Measurements from ENCODE around the gene PRORP. TPM values are rescaled to one million over a fixed set of nuclear protein-coding genes. Genes with fewer than 3 reads are reported as not detected.

PRORP gene
- total and polyA plus RNA-seq, 2 of the 13 experiments (the other 11 are each of a cell fraction or from before 2014, with no cell fraction given) = 48.9 to 88.7 TPM

GRCh38 chr14:35122696-35123387 lies 490 bp downstream of the PRORP start (continued):
- TF ChIP-seq FOXO4 (CRISPR knock-in tag; conservative IDR thresholded peaks at IDR 0.05) (no peak), ZNF691 (CRISPR knock-in tag; IDR thresholded peaks at IDR 0.05; ENCODE audit: borderline replicate concordance, low read depth) (peak; percentile 97; the same call in 1 of the 2 replicates), DNMT3B (CRISPR knock-in tag; conservative IDR thresholded peaks at IDR 0.05) (no peak), ZNF740 (CRISPR knock-in tag; IDR thresholded peaks at IDR 0.05) (no peak), ARID3A (IDR thresholded peaks at IDR 0.05; ENCODE audit: low read depth, low read length) (peak; percentile 1; the same call in 1 of the 2 replicates), ZNF552 (CRISPR knock-in tag; IDR thresholded peaks at IDR 0.05; ENCODE audit: borderline replicate concordance) (no peak), ZNF414 (CRISPR knock-in tag; IDR thresholded peaks at IDR 0.05) (no peak; the same call in 1 of the 2 replicates), ZNF572 (CRISPR knock-in tag; IDR thresholded peaks at IDR 0.05) (no peak), NFE2 (CRISPR knock-in tag; IDR thresholded peaks at IDR 0.05) (no peak), GLMP (CRISPR knock-in tag; IDR thresholded peaks at IDR 0.05; ENCODE audit: borderline replicate concordance) (no peak), KLF12 (CRISPR knock-in tag; IDR thresholded peaks at IDR 0.05; ENCODE audit: borderline replicate concordance) (no peak), ADNP (CRISPR knock-in tag; IDR thresholded peaks at IDR 0.05) (no peak), ZNF792 (CRISPR knock-in tag; IDR thresholded peaks at IDR 0.05) (no peak; the same call in 1 of the 2 replicates), ZNF503 (CRISPR knock-in tag; IDR thresholded peaks at IDR 0.05) (no peak), CBFB (CRISPR knock-in tag; IDR thresholded peaks at IDR 0.05) (no peak; the same call in 1 of the 2 replicates), RFX5 (IDR thresholded peaks at IDR 0.05; ENCODE audit: low read depth, low read length) (no peak), ZNF282 (IDR thresholded peaks at IDR 0.05; ENCODE audit: partially characterized antibody) (no peak), ASH2L (IDR thresholded peaks at IDR 0.05; ENCODE audit: insufficient read length, low read depth, low read length) (peak; percentile 84), ZBTB43 (CRISPR knock-in tag; conservative IDR thresholded peaks at IDR 0.05) (no peak), SYNCRIP (IDR thresholded peaks at IDR 0.05; ENCODE audit: insufficient read depth, low read depth, low read length) (no peak)

Measured in HepG2 (cell line).